Measurements from ENCODE around the gene LAMB2. TPM values are rescaled to one million over a fixed set of nuclear protein-coding genes. Genes with fewer than 3 reads are reported as not detected.
A peak's percentile ranks its signal among the peaks of the same experiment; 100 is the strongest.

Gene LAMB2
- polyA plus RNA-seq, 3 donors = 352 to 390 (median 365) TPM

- DNase-seq (ENCODE audit: low read depth in 3 of 3, low spot score in 2 of 3) = no peak
These were observed 29.1 kb upstream of the LAMB2 start for GRCh38 chr3:49161808-49162530.

GRCh38 chr3:49161197-49161596 is 28.3 kb upstream of the LAMB2 start:
- no peak for DNase-seq (ENCODE audit: low read depth in 3 of 3, low spot score in 2 of 3)

DNA sequence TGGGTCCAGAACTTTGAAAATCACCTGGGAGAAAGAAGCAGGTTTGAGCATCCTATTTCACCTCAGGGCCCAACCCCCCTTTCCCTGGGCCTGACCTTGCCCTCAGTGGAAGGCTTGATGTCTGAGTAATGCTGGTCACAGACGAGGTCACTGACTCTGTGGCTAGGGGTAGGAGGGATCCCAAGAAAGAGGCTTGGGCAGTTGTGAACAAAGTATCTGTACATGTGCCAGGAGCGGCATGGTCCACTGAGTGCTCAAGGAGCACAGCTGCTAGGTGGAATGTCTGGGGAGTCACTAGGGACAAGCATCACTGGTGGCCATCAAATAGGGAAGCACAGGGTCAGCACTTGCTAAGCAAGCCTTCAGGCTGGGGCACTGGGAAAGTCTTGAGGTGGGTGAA is 25.9 kb upstream of the LAMB2 start:
- no peak for DNase-seq (ENCODE audit: low read depth in 3 of 3, low spot score in 2 of 3)

DNA sequence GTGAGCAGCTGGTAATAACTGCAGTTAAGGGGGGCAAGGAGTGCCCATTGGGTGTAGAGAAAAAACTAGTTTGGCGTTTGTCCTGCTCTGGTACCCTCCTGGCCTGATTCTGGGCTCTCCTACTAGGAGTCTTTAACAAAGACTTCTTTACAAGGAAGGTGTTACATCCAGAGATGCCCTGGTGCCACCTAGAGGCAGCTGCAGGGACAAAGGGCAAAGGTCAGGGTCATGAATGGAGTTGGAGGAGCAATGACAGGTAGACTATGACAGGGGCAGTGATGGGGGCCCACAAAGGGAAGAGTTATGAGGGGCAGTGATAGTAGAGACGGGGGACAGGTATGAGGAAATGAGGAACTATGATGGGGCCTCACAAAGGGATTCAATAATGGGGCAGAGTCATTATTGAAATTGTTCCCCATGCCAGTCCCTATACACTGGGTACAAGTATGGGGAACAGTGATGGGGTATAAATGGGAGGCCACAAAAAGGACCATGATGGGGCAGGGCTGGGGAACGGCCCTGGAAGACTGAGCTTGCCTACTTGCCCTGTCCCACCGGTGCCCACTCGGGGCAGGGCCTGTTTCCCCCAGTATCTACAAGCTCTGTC is 25.4 kb upstream of the LAMB2 start:
- no peak for DNase-seq (ENCODE audit: low read depth in 3 of 3, low spot score in 2 of 3)

DNA sequence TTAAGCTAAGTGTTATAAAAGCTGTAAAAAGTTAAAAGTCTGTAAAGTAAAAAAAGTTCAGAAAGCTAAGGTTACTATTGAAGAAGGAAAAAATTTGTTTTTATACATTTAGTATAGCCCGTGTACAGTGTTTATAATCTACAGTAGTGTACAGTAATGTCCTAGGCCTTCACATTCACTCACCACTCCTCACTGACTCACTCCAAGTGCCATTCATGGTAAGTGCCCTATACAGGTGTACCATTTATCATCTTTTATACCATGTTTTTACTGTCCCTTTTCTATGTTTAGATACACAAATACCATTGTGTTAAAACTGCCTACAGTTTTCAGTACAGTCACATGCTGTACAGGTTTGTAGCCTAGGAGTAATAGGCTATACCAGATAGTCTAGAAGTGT is 24.4 kb upstream of the LAMB2 start:
- no peak for DNase-seq (ENCODE audit: low read depth in 3 of 3, low spot score in 2 of 3)

GRCh38 chr3:49153349-49153912 is 20.6 kb upstream of the LAMB2 start:
- DNase-seq (ENCODE audit: low read depth in 3 of 3, low spot score in 2 of 3) = no peak

DNA sequence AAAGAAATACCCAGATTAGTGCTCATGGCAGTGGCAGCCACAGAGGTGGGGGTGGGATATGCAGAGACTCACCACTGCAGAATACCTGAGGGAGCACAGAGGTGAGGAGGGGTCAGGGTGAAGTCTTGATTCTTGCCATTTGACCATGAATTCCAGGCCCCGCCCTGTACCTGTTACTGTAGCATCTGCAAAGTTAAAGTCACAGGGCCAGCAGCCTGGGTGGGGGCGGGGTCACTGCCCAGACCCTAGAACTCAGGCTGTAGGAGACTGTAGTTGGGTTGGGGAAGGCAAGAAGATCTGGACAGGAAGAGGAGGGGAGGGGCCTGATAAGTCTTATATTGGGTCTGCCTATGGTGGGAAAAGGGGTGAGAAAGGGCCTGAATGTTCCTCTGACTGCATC is 18.8 kb upstream of the LAMB2 start:
- DNase-seq (ENCODE audit: low read depth in 3 of 3, low spot score in 2 of 3) = no peak

- DNase-seq (ENCODE audit: low read depth in 3 of 3, low spot score in 2 of 3) = no peak
These were observed 15.3 kb upstream of the LAMB2 start for GRCh38 chr3:49148159-49148558.

DNA sequence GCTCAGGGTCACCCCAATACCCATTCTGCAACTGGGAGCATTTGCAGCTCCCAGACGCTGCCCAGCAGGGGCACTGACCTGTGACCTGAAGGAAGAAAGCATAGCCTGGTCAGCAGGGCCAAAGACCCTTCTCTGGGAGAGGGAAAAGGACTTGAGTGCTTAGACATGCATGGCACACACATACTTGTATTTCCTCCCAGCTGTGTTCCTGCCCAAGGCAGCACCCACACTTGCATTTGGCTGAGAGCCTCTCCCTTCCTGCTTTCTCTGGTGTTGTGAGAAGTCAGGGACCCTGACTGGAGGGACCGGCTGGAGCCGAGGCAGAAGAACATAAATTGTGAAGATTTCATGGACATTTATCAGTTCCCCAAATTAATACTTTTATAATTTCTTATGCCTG is 7.2 kb upstream of the LAMB2 start:
- no peak for DNase-seq (ENCODE audit: low read depth in 3 of 3, low spot score in 2 of 3)

DNA sequence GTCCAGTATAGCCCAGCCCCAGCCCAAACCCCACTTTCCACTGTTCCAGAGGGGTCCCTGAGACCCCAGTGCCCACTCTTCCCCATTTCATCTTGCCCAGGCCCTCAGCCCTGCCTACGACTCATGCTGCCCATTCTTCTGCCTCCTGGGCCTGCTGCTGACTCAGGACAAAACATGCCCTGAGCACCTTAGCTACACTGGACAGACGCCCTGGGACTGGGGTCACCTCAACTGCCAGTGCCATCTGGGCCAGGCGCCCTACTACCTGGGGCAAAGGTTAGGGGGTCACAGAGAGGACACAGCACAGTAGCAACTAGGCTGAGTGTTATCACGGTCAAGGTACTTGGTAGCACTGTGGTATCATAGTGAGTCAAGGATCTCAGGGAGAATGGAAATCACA is 2.6 kb upstream of the LAMB2 start:
- DNase-seq (ENCODE audit: low read depth in 3 of 3, low spot score in 2 of 3) = no peak

- no peak for DNase-seq (ENCODE audit: low read depth in 3 of 3, low spot score in 2 of 3)
These were observed 1.8 kb upstream of the LAMB2 start for GRCh38 chr3:49134471-49135265.

GRCh38 chr3:49133226-49133951 is 539 bp upstream of the LAMB2 start:
- peak; percentile 76 to 86 (median 79) for DNase-seq (ENCODE audit: low read depth in 3 of 3, low spot score in 2 of 3)

DNA sequence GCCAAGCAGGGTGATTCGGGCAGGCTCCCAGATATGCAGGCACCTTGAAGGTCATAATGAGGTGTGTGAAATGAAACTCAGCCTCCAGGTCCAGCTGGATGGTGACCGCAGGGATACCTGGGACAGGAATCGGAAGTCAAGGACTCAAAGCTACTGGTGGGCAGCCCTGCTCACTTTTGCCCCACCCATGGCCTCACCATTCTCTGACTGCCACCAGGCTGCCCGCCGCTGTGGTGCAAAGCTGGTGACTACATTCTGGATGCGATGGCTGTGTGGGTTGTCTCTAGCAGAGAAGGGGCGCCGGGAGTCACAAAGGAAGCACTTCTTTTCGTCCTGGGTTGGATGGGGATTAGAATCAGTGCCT is 795 bp downstream of the LAMB2 start:
- DNase-seq (ENCODE audit: low read depth in 3 of 3, low spot score in 2 of 3) = no peak

- DNase-seq (ENCODE audit: low read depth in 3 of 3, low spot score in 2 of 3) = no peak
These were observed 1.3 kb downstream of the LAMB2 start for GRCh38 chr3:49131576-49131975.

DNA sequence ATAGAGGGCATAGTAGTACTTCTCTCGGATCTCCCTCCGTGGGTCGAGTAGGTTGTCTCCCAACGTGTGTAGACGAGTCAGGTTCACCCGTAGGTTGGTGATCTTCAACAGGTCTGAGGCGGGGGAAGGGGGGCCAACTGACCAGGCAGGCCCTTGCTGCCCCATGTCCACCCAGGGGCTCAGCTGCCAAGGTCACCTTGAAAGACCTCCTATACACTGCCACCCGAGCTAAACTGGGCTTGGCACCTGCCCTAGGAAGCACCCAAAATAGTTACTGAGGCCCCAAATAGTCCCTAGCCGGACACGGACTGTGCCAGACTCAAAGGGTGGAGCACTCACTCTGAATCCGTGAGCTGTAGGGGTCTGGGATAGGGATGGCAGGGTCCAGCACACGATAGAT is 1.8 kb downstream of the LAMB2 start:
- DNase-seq (ENCODE audit: low read depth in 3 of 3, low spot score in 2 of 3) = no peak

DNA sequence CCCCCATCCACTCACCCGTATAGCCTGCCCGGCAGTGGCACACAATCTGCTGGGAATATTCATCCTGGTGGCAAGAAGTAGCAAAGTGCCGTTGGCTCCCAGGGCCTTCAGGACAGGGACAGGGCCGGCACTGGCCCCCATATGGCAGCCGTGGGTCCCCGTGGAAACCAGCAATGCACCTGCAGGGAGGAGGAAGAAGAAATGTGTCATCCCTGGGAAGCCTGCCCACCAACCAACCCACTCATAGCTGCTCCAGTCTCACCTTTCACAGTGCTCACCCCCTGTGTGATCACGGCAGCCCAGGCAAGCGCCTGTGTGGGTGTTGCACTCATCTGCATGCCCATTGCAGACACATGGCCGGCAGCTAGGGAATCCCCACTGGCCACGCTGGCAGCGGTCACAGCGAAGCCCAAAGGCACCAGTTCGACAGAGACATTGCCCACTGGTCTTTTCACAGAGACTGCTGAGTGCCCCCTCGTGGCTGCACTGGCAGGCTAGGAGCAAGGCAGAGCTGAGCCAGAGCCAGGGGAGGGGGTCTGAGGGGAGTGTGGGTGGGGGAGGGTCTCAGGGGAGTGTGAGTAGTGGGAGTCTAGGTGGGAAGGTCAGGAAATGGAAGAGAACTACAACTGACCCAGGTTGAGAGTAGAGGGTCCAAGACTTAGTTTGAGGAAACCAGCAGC is 7.7 kb downstream of the LAMB2 start:
- DNase-seq (ENCODE audit: low read depth in 3 of 3, low spot score in 2 of 3) = no peak

GRCh38 chr3:49124203-49124602 is 8.6 kb downstream of the LAMB2 start:
- DNase-seq (ENCODE audit: low read depth in 3 of 3, low spot score in 2 of 3) = no peak

DNA sequence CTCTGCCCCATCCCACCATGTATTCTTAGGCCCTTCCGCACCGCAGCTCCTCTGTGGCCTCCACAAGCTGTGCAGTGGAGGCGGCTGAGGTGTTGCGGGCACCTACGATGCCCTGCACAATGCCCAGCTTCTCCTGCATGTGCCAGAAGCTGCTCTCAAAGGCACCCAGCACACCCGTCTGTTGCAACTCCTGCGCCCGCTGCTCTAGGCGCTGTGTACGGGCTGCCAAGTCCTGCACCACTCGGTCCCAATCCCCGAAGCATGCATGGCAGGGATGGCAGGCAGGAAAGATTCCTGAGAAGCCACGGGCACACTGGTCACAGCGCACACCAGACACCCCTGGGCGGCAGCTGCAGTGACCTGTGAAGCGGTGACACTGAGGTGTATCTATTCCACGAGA is 9.2 kb downstream of the LAMB2 start:
- no peak for DNase-seq (ENCODE audit: low read depth in 3 of 3, low spot score in 2 of 3)

- DNase-seq (ENCODE audit: low read depth in 3 of 3, low spot score in 2 of 3) = no peak
These were observed 9.8 kb downstream of the LAMB2 start for GRCh38 chr3:49122886-49123545.

- no peak for DNase-seq (ENCODE audit: low read depth in 3 of 3, low spot score in 2 of 3)
These were observed 10.4 kb downstream of the LAMB2 start for GRCh38 chr3:49122451-49122850.

Data from right renal cortex interstitium (tissue), 3 donors.